Measurements from ENCODE around the gene ANKRD18A.
"Not testable (repeated sequence)": the region's sequence is repeated elsewhere in the genome, so short reads cannot be mapped to it uniquely, and the experiment has no call there.

ANKRD18A gene

DNA sequence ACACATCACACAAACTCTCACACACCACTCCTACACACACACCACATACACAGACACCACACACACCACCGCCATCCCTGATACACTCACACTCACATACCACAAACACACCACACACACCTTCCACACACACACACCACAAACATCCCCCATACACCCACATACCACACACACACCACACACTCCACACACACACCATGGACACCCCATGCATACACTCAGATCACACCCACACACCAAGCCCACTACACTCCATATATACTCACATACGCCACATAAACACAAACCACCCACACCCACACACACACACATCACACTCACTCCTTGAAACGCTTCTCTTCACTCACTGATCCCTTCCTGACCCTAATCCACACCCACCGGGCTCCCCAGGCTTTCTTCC lies 9.1 kb upstream of the ANKRD18A start:
- no peak overlapping the region for H3K4me3 ChIP-seq
- H3K27ac ChIP-seq: no peak overlapping the region
- TF ChIP-seq, protein P1, sequence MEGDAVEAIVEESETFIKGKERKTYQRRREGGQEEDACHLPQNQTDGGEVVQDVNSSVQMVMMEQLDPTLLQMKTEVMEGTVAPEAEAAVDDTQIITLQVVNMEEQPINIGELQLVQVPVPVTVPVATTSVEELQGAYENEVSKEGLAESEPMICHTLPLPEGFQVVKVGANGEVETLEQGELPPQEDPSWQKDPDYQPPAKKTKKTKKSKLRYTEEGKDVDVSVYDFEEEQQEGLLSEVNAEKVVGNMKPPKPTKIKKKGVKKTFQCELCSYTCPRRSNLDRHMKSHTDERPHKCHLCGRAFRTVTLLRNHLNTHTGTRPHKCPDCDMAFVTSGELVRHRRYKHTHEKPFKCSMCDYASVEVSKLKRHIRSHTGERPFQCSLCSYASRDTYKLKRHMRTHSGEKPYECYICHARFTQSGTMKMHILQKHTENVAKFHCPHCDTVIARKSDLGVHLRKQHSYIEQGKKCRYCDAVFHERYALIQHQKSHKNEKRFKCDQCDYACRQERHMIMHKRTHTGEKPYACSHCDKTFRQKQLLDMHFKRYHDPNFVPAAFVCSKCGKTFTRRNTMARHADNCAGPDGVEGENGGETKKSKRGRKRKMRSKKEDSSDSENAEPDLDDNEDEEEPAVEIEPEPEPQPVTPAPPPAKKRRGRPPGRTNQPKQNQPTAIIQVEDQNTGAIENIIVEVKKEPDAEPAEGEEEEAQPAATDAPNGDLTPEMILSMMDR (IDR thresholded peaks at IDR 0.05): no peak
- no peak for DNase-seq (ENCODE audit: low spot score)

DNA sequence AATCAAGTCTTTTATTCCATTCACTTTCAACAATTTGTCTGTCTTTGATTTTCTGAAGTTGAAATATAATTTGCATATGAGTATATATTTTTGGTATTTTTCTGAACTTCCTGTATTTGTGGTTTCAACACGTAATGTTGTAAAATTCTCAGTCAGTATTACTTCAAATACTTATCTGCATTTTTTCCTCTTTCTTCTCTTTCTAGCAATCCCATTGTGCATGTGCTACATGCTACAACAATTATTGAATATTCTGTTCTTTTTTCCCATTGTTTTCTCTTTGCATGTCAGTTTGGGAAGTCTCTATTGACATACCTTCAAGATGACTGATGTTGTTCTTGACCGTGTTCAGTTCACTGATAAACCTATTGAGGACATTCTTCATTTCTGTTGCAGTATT lies 5.6 kb upstream of the ANKRD18A start:
- TF ChIP-seq, protein P1 (IDR thresholded peaks at IDR 0.05): no peak
- Histone ChIP-seq H3K27ac (no peak overlapping the region), H3K4me3 (no peak overlapping the region)
- no peak for DNase-seq (ENCODE audit: low spot score)

DNA sequence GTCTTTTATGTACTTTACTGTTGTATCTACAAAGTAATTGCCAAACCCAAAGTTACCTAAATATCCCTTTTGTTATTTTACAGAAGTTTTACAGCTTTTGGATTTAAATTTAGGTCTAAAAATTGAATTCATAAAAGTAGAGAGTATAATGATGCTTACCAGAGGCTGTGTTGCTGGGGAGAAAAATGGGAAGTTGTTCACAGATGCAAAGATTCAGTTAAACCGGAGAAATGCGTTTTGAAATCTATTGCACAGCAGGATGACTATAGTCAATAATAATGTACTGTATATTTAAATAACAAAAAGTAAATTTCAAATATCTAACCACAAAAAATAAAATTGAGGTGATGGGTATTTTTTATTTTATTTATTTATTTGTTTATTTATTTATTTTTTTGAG lies 2.6 kb upstream of the ANKRD18A start:
- no peak overlapping the region for H3K27ac ChIP-seq
- no peak overlapping the region for H3K4me3 ChIP-seq
- no peak for DNase-seq (ENCODE audit: low spot score)
- TF ChIP-seq, protein P1 (IDR thresholded peaks at IDR 0.05): no peak

DNA sequence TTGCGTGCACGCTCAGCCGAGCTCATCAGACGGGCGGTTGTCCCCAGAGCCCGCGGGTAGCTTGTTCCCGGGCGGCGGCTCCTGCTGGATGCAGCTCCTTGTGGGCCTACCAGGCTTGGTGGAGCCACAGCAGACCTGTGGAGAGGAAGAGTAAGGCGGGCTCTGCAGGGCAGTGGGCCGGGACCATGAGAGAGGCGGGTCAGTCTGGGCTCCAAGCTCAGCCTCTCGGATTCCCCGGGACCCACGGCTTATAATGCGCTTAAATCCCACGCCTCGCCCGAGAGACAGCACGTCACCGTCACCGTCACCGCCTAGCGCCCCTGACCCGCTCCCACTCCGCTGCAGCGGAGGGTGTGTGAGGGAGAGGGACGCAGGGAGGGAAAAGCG lies 1.9 kb upstream of the ANKRD18A start:
- DNase-seq (ENCODE audit: low spot score): no peak
- Histone ChIP-seq H3K27ac (no peak overlapping the region), H3K4me3 (peak overlapping the region; percentile 64)
- TF ChIP-seq, protein P1 (IDR thresholded peaks at IDR 0.05): no peak

DNA sequence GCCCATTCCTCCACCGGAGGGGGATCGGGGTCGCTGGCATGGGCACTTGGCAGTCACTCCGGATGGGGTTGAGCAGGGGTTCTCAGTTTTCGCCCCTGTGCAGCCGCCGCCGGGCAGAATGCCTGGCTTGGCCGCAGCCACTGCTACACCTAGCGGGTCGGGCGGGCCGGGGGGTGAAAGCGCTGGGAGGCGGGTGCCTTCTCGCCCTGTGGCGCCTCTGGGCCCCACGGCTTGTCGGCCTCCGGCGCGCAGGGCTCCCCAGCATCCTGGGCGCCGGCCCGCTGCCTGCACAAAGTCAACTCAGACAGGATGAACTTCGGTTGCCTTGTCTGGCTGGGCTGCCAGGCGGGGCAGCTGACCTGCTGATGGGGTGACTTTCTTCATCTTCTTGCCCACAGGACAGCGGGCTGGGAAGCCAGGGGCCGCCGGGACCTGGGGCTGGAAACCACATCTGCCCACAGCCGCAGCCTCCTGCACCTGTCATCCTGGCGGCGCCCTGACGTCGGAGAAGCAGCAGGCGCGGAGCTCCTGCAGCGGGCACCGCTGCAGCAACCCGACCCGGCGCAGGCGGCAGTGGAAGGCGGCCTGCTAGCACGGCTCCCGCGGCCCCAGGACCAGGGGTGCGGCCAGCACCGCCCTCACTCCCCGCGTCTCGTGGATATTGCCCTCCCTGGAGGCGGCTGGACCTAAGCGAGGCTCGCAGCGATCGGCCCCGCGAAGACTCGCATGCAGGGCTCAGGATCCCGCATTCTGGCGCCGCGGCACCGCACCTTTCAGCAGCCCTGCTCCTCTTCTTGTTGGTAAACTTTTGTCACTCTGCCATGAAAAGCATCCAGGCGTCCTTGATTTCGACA lies 1.3 kb upstream of the ANKRD18A start:
- Histone ChIP-seq H3K27ac (no peak overlapping the region), H3K4me3 (peak overlapping the region; percentile 64)
- TF ChIP-seq, protein P1 (IDR thresholded peaks at IDR 0.05): no peak
- no peak for DNase-seq (ENCODE audit: low spot score)

DNA sequence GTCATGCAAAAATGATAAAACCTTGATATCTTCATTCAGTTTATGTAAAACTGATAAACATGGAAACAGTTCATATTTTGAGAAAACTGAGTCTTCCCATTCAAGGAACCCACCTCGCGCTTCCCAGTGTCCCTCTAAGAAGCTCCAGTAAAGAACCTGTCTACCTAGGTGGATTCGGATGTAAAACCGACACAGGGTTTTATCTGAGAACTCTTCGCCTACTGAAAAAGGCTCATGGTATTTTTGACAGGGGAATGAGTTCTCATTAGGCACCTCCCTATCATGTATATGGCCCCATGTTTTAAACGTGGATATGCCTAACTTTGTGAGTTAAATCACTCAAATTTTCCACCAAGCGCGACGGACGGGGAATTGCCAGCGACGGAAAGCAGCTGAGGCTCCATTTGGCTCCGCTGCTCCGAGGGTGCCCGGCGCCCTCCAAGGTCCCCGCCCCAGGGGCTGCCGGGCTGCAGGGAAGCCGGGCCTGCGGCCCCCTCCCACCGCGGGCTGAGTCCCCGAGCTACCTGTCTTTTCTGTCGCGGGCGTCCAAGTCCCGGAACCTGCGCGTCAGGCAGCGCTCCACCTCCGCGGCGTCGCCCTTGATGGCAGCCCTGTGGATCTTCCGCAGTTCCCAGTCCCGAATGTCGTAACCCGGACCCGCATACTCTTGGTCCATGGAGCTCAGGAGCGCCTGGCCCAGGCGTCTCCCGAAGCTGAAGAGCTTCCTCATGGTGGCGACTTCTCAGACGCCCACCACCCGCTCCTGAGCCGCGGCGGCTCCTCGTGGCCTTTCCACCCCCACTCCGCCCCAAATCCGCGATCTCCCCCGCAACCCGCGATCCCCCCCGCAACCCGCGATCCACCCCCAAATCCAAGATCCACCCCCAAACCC lies 594 bp downstream of the ANKRD18A start:
- no peak for DNase-seq (ENCODE audit: low spot score)
- Histone ChIP-seq H3K27ac (no peak overlapping the region), H3K4me3 (peak overlapping the region; percentile 64)
- TF ChIP-seq, protein P1 (IDR thresholded peaks at IDR 0.05): no peak

DNA sequence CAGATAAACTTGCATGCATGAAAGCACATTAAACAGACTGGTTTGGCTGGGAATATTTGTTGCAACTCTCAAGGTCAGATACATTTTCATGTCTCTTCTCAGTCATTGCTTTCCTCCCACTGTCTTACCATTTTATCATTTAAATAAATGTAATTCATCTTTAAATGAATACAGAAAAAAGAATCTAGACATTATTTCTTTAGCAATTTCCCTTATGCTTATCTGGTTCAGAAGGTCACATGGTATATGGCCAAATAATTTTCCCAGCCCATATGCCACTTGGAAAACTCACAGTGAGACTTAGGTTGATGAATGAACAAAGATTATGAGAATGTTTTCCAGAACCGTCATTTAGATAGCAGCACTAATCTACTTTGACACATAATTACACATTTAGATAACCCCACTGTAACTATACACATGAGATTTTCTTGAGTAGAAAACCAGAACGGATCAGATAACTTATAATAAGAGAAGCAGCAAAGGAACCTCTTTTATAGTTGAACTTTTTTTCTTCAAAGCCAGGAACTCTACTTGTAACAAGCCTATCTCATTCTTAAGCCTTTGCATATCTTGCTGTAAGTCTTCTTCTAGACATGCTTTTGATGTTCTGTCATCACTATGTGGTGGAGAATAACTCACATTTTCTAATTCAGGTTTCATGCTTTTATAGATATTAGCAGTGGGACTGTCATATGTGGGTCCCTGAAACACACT lies 22.2 kb downstream of the ANKRD18A start:
- not testable (repeated sequence) for H3K27ac ChIP-seq; DNase-seq (ENCODE audit: low spot score); H3K4me3 ChIP-seq

DNA sequence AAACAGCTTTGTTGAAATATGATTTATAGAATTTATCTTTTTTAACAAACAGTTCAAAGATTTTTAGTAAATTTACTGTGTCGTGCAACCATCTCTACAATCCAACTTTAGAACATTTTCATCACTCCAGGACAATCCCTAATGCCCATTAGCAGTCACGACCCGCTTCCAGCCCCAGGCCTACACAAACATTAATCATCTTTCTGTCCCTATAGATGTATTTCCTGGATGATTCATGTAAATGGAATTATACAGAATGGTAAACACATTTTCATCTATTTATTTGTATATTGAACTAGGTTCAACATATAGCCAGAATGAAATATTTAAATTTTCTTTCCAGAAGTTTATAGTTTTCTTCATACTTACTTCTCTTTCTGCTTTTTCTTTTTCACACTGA lies 25.3 kb downstream of the ANKRD18A start:
- H3K4me3 ChIP-seq; H3K27ac ChIP-seq; DNase-seq (ENCODE audit: low spot score): not testable (repeated sequence)

DNA sequence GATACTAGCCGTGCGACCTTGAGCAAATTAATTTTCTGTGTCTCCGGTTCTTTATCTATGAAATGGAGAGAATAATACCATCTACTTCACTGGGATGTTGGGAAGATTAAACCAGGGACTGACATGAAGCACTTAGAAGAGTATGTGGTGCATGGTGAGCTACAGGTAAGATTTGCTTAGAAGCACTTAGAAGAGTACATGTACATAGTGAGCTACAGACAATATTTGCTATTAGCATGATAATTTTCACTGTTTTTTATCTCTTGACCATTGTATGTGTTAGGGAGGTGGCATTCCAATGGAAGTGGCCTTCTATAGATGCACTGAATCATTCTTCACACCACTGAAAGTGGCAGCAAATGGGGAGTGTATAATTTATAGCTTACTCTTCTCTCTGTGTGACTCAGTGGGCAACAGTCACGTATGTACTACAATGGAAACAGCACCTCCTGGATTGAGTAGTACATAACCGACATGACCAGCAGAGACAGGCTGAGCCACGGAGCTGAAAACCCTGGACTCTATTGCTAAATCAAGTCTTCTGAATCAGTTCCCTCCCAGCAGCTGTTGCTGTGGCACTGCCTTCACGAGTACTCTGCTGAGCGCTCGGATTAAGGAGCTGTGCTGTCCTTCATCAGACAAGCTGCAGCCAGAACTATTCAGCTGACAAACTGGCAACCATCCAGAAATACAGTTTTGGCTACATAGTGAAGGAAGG lies 28.9 kb downstream of the ANKRD18A start:
- not testable (repeated sequence) for H3K4me3 ChIP-seq; H3K27ac ChIP-seq; DNase-seq (ENCODE audit: low spot score)

DNA sequence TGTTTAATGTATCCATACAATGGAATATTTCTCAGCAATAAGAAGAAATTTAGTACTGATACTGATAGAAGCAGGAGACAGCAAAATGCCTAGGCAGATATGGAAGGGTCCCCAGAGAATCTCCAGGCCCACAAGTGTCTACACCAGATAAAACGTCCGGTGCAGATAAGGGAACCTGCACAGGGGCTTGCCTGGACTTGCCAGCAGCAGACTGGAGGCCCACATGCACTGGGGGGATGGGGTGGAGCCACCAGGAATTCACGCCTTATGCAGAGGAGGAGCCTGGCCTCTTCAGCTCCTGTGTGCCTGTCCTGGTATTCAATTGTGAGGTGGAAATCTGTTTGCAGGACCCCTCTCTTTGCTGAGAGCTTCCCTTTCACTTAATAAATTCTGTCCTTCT lies 36.6 kb downstream of the ANKRD18A start:
- not testable (repeated sequence) for H3K27ac ChIP-seq; DNase-seq (ENCODE audit: low spot score); H3K4me3 ChIP-seq

Measured in coronary artery (tissue), 2 donors.